Stimulated activated naive CD4-positive, alpha-beta T cell treated with Interleukin-2 at 50 U/mL for 16 hours (primary cell): ENCODE results near the gene LDLR.
"Not testable (repeated sequence)": the region's sequence is repeated elsewhere in the genome, so short reads cannot be mapped to it uniquely, and the experiment has no call there.

Experiments
- DNase-seq: peaks from one replicate; lab custom pipeline; 2025; lab: John Stamatoyannopoulos, UW

Gene LDLR

DNA sequence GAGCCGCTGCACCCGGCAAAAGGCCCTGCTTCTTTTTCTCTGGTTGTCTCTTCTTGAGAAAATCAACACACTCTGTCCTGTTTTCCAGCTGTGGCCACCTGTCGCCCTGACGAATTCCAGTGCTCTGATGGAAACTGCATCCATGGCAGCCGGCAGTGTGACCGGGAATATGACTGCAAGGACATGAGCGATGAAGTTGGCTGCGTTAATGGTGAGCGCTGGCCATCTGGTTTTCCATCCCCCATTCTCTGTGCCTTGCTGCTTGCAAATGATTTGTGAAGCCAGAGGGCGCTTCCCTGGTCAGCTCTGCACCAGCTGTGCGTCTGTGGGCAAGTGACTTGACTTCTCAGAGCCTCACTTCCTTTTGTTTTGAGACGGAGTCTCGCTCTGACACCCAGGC lies 17.2 kb downstream of the LDLR start:
- no peak for DNase-seq

DNA sequence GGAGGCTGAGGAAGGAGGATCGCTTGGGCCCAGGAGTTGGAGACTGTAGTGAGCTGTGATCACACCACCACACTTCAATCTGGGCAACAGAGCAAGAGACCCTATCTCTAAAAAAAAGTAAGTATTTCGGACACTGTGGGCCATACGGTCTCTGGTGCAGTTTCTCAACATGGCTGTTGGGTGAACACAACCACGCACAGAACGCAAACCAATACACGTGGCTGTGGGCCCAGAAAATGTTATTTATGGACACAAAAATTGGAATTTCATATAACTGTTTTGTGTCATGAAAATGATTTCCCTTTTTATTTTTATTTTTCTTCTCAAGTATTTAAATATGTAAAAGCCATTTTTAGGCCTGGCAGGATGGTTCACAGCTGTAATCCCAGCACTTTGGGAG lies 19.5 kb downstream of the LDLR start:
- no peak for DNase-seq

DNA sequence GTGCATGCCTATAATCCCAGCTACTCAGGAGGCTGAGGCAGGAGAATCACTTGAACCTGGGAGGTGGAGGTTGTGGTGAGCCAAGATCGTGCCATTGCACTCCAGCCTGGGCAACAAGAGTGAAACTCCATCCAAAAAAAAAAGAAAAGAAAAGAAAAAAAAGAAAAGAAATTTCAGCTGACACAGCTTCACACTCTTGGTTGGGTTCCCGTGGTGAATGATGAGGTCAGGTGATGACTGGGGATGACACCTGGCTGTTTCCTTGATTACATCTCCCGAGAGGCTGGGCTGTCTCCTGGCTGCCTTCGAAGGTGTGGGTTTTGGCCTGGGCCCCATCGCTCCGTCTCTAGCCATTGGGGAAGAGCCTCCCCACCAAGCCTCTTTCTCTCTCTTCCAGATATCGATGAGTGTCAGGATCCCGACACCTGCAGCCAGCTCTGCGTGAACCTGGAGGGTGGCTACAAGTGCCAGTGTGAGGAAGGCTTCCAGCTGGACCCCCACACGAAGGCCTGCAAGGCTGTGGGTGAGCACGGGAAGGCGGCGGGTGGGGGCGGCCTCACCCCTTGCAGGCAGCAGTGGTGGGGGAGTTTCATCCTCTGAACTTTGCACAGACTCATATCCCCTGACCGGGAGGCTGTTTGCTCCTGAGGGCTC lies 22.0 kb downstream of the LDLR start:
- DNase-seq = no peak

DNA sequence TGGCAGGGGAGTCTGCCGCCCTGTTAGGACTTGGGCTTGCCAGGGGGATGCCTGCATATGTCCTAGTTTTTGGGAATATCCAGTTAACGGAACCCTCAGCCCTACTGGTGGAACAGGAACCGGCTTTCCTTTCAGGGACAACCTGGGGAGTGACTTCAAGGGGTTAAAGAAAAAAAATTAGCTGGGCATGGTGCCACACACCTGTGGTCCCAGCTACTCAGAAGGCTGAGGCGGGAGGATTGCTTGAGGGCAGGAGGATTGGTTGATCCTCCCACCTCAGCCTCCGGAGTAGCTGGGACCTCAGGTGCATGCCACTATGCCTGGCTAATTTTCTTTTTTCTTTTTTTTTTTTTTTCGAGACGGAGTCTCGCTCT lies 22.5 kb downstream of the LDLR start:
- DNase-seq = no peak

DNA sequence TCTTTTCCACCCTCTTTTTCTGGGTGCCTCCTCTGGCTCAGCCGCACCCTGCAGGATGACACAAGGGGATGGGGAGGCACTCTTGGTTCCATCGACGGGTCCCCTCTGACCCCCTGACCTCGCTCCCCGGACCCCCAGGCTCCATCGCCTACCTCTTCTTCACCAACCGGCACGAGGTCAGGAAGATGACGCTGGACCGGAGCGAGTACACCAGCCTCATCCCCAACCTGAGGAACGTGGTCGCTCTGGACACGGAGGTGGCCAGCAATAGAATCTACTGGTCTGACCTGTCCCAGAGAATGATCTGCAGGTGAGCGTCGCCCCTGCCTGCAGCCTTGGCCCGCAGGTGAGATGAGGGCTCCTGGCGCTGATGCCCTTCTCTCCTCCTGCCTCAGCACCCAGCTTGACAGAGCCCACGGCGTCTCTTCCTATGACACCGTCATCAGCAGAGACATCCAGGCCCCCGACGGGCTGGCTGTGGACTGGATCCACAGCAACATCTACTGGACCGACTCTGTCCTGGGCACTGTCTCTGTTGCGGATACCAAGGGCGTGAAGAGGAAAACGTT lies 24.0 kb downstream of the LDLR start:
- DNase-seq = no peak

DNA sequence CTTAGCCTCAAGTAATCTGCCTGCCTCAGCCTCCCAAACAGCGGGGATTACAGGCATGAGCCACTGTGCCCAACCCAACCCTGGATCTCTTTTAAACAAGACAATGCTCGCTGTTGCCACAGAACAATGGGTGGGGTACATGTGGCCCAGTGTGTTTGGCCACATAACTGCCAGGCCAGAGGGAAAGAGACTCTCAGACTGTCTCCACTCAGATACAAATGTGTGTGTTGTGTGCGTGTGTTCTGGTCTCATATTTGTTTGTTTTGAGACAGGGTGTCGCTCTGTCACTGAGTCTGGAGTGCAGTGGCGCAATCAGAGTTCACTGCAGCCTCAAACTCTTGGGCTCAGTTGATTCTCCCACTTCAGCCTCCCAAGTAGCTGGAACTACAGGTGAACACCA lies 25.8 kb downstream of the LDLR start:
- DNase-seq = no peak

DNA sequence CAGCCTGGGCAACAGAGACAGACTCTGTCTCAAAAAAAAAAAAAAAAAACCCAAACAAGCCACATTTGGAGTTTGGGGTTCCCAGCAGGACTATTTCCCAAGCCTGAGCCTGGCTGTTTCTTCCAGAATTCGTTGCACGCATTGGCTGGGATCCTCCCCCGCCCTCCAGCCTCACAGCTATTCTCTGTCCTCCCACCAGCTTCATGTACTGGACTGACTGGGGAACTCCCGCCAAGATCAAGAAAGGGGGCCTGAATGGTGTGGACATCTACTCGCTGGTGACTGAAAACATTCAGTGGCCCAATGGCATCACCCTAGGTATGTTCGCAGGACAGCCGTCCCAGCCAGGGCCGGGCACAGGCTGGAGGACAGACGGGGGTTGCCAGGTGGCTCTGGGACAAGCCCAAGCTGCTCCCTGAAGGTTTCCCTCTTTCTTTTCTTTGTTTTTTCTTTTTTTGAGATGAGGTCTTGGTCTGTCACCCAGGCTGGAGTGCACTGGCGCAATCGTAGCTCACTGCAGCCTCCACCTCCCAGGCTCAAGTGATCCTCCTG lies 26.7 kb downstream of the LDLR start:
- DNase-seq = no peak

DNA sequence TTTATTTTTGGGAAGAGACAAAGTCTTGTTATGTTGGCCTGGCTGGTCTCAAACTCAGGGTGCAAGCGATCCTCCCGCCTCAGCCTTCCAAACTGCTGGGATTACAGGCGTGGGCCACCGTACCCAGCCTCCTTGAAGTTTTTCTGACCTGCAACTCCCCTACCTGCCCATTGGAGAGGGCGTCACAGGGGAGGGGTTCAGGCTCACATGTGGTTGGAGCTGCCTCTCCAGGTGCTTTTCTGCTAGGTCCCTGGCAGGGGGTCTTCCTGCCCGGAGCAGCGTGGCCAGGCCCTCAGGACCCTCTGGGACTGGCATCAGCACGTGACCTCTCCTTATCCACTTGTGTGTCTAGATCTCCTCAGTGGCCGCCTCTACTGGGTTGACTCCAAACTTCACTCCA lies 27.2 kb downstream of the LDLR start:
- DNase-seq = no peak

DNA sequence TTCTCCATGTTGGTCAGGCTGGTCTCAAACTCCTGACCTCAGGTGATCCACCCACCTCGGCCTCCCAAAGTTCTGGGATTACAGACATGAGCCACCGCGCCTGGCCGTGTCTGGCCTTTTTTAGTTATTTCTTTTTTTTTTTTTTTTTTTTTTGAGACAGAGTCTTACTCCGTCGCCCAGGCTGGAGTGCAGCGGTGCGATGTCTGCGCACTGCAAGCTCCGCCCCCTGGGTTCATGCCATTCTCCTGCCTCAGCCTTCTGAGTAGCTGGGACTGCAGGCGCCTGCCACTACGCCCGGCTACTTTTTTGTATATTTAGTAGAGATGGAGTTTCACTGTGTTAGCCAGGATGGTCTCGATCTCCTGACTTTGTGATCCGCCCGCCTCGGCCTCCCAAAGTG lies 32.7 kb downstream of the LDLR start:
- not testable (repeated sequence) for DNase-seq

DNA sequence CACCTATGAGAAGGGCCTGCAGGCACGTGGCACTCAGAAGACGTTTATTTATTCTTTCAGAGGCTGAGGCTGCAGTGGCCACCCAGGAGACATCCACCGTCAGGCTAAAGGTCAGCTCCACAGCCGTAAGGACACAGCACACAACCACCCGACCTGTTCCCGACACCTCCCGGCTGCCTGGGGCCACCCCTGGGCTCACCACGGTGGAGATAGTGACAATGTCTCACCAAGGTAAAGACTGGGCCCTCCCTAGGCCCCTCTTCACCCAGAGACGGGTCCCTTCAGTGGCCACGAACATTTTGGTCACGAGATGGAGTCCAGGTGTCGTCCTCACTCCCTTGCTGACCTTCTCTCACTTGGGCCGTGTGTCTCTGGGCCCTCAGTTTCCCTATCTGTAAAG lies 33.9 kb downstream of the LDLR start:
- no peak for DNase-seq

DNA sequence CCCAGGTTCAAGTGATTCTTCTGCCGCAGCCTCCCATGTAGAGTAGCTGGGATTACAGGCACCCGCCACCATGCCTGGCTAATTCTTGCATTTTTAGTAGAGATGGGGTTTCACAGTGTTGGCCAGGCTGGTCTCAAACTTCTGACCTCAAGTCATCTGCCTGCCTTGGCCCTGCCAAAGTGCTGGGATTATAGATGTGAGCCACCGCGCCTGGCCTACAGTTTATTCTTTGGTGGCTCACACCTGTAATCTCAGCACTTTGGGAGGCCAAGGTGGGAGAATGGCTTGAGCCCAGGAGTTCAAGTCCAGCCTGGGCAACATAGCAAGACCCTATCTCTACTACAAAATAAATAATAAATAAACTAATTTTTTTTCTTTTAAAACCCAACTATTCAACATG lies 34.9 kb downstream of the LDLR start:
- DNase-seq = not testable (repeated sequence)

DNA sequence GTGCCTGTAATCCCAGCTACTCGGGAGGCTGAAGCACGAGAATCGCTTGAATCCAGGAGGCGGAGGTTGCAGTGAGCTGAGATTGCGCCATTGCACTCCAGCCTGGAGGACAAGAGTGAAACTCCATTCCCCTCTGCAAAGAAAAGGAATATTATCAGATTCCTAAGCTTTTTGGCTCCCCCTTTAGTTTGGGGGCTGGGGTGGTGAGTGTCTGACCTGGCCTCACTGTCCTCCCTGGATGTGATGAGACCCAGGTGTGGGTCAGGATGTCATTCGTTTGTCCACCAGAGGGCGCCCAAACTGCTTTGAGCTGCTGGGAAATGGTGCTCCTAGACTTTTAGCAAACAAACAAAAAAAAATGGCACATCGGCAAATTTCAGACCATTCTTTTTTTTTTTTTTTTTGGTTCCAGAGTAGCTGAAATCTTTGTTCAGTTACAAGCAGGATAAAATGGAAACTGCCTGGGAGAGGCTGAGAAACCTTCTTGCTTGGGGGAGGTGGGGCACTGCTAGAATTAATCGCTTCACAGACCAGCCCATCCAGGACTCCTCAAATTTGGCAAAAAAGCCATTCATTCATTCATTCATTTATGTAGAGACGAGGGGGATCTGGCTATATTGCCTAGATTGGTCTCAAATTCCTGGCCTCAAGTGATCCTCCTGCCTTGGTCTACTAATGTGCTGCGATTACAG lies 36.9 kb downstream of the LDLR start:
- peak; percentile 67 for DNase-seq

DNA sequence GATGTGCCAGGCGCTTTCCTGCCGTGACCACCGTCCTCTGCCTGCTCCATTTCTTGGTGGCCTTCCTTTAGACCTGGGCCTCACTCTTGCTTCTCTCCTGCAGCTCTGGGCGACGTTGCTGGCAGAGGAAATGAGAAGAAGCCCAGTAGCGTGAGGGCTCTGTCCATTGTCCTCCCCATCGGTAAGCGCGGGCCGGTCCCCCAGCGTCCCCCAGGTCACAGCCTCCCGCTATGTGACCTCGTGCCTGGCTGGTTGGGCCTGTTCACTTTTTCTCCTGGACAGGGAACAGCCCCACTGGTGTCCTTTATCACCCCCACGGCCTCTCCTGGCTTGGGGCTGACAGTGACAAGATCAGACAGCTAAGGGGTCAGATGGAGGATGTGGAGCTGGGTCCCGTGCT lies 38.6 kb downstream of the LDLR start:
- no peak for DNase-seq

DNA sequence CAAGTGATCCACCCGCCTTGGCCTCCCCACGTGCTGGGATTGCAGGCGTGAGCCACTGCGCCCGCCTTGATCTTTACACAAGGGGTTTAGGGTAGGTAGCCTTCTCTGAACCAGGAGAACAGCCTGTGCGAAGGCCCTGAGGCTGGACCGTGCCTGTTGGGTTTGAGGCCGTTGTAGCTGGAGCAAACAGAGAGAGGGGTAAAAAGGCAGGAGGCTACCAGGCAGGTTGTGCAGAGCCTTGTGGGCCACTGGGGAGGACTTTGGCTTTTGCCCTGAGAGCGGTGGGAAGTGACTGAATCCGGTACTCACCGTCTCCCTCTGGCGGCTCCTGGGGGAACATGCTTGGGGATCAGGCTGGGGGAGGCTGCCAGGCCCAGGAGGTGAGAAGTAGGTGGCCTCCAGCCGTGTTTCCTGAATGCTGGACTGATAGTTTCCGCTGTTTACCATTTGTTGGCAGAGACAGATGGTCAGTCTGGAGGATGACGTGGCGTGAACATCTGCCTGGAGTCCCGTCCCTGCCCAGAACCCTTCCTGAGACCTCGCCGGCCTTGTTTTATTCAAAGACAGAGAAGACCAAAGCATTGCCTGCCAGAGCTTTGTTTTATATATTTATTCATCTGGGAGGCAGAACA lies 41.7 kb downstream of the LDLR start:
- peak; percentile 60 for DNase-seq

DNA sequence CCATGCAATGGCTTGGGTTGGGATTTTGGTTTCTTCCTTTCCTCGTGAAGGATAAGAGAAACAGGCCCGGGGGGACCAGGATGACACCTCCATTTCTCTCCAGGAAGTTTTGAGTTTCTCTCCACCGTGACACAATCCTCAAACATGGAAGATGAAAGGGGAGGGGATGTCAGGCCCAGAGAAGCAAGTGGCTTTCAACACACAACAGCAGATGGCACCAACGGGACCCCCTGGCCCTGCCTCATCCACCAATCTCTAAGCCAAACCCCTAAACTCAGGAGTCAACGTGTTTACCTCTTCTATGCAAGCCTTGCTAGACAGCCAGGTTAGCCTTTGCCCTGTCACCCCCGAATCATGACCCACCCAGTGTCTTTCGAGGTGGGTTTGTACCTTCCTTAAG lies 42.2 kb downstream of the LDLR start:
- no peak for DNase-seq

DNA sequence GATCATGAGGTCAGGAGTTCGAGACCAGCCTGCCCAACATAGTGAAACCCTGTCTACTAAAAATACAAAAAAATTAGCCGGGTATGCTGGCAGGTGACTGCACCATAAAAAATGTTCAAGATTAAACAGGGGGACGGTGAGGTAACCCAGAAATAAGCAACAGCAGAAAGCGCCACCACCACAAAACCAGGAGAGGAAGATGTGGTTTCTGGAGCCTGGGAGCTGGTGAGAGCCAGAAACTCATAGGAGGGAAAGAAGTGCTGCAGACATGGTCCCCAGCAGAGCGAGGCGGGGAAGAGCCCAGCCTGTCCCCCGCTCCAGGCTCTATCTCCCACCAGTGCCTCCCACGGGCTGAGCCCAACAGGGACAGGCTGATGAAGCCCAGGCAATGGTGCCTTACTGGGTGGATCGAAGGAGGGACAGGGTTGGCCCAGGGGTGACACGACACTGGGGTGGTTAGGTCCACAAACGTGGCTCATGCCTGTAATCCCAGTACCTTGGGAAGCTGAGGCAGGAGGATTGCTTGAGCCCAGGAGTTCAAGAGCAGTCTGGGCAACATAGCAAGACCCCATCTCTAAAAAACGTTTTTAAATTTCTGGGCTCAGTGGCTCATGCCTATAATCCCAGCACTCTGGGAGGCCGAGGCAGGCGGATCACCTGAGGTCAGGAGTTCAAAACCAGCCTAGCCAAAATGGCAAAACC lies 47.3 kb downstream of the LDLR start:
- DNase-seq = no peak

DNA sequence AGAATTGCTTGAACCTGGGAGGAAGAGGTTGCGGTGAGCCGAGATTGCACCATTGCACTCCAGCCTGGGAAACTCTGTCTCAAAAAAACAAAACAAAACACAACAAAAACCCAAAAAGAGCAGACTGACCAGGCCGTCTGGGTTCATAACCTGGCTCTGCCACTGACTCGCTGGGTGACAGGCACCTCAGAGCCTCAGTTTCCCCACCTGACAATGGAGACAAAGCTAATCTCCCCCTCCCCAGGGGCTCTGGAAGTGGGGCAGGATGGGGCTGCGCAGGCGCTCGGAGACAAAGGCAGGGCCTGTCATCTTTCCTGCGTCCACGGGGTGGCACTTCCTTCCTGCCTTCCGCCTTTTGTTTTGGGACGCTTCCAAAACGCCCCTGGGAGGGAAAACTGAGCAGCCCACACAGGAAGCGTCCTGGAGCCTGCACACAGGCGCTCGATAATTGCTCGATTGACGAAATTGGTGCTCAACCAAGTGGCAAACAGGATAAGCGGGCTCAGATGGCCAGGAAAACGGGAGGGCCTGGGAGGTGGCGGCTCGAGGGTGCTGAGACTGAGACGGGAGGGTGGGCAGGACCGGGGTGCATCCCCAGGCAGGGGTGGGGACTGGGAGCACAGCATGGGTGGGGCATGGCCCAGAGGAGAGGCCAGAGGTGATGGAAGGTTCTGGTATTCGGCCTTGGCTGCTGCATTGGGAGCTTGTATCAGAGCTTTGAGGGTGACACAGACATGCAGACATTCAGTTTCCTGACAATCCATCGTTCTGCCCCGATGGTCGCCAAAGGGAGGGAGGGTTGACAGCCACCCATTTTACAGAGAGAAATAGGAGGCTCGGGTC lies 48.5 kb downstream of the LDLR start:
- DNase-seq = peak; percentile 20

DNA sequence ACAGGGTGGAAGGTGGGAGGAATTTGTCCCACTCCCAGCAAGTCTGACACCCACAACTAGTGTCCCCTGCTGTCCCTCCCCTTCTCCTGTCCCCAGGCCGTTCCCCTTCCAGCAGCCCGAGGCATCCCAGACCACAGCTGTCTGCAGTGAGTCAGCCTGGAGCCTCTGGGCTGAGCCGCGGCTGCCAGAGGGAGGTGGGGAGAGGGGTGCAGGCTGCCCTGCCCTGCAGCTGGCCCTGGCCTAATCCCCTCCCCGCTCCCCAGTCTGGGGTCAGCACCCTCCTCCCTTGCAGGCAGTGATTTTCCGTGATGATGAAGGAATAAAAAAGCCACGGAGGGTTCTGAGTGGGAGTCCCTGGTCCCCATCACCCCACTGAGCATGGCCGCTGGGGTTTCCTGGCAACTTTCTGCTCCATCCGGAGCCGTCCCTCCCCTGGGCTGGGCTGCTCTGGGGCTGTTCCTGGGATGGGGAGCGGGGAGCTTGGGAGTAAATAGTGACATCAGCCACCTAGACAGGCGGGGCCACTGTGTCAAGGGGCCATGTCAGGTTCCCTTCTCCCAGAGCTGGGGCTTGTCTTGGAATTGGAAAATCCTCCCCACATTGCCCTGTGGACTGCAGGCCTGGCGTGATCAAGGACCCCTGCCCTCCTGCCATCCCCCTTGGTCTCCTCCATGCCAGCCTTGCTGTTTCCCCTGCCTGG lies 49.5 kb downstream of the LDLR start:
- DNase-seq = no peak

DNA sequence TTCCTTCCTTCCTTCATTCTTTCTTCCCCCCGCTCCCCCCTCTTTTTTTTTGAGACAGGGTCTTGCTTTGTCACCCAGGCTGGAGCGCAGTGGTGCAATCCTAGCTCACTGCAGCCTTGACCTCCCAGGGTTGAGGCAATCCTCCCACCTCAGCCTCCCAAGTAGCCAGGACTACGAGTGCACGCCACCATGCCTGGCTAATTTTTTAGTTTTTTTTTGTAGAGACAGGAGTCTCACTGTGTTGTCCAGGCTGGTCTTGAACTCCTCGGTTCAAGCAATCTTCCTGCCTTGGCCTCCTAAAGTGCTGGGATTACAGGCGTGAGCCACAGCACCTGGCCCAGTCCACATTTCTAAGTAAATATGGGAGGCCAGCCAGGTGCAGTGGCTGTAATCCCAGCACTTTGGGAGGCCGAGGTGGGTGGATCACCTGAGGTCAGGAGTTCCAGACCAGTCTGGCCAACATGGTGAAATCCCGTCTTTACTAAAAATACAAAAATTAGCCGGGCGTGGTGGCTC lies 50.8 kb downstream of the LDLR start:
- not testable (repeated sequence) for DNase-seq

DNA sequence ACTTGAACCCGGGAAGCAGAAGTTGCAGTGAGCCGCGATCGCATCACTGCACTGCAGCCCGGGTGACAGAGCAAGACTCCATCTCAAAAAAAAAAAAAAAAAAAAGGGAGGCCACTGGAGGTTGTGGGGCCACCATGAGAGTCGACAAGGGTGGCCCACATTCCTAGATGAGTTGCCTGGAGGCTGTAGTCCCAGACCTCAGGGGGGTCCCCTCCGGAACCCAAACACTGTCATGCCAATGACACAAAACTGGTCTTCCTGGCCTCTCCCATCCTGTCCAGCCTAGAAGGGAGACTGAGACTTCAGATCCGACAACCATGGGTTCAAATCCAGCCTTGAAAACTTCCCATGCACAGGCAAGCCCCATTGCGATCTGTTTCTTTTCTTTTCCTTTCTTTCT lies 51.6 kb downstream of the LDLR start:
- DNase-seq = no peak
